Pancreas (tissue), 10 donors: ENCODE results near the gene TRIP10. TPM values are rescaled to one million over a fixed set of nuclear protein-coding genes. Genes with fewer than 3 reads are reported as not detected.
A peak's percentile ranks its signal among the peaks of the same experiment; 100 is the strongest.
"Not testable (repeated sequence)": the region's sequence is repeated elsewhere in the genome, so short reads cannot be mapped to it uniquely, and the experiment has no call there.

ENCODE experiments used
- ATAC-seq, 4 donors: fragments of 200-7000 bp; cut with Tn5 transposase; one replicate each; pipeline versions ENCODE4 v1.8.0 to v1.9.1; 2020; ENCODE audit warnings: mild to moderate bottlenecking in 4 of 4, moderate library complexity in 4 of 4
- DNase-seq, 6 donors: peaks; one replicate each; pipeline ENCODE4 v3.0.0-alpha.2; 2020
- FAIRE-seq: peaks from 2 replicates; lab custom pipeline; 2012; peaks lifted over from hg19 to GRCh38; lab: Jason Lieb, UNC
- H3K27ac ChIP-seq, 4 donors: fragments of 200-600 bp; sonication (generic); 1 replicate in 3 of 4; 2 replicates in 1 of 4; pipeline versions ENCODE4 v1.5.0 to v1.8.0; 2020
- H3K27me3 ChIP-seq, 4 donors: fragments of 200-600 bp; one replicate each; pipeline ENCODE4 v1.8.0; 2021
- H3K36me3 ChIP-seq, 3 donors: fragments of 200-600 bp; sonication (generic) in 1 of 3; one replicate each; pipeline versions ENCODE4 v1.5.0 to v1.8.0; 2020 to 2021
- H3K4me1 ChIP-seq, 3 donors: fragments of 200-600 bp; one replicate each; pipeline ENCODE4 v1.8.0; 2021
- H3K4me3 ChIP-seq, 4 donors: fragments of 200-600 bp; sonication (generic) in 2 of 4; one replicate each; pipeline versions ENCODE4 v1.5.0 to v1.8.0; 2020 to 2021
- H3K9me3 ChIP-seq, 4 donors: fragments of 200-600 bp; one replicate each; pipeline ENCODE4 v1.8.0; 2021
- WGBS, 2 donors: extraction: QIAGEN DNeasy Blood & Tissue Kit; methylation state at CpG; one replicate each; pipeline ENCODE4 v1.1.7; 2013; 5-methylcytosine and 5-hydroxymethylcytosine counted together
- intact Hi-C, 3 donors: fragments of 100-400 bp; cut with DNase I; formaldehyde crosslinking; loops; one replicate each; pipeline versions ENCODE4 v1.11.1 to v1.14.2; 2022
- polyA plus RNA-seq, 2 donors: library from polyadenylated mRNA; stranded (reverse); fragments of 200-250 nt; gene quantifications; one replicate each; pipeline ENCODE4 v1.2.3, GENCODE V29; 2013
- total RNA-seq, 6 donors: library from RNA; stranded (reverse); fragmentation: NEBNext Ultra II Directional in 4 of 6; extraction: Animal tissue kit (Norgen Biotek cat#: 25700) in 4 of 6; gene quantifications; one replicate each; pipeline versions ENCODE4 v1.2.1 to v1.2.4, GENCODE V29; 2021 to 2023
- TF ChIP-seq, protein P1 (sequence below), 4 donors: fragments of 200-600 bp; sonication (generic) in 3 of 4; IDR thresholded peaks; one replicate each; pipeline versions ENCODE4 v1.5.0 to v1.8.0; 2021; ENCODE audit warnings: antibody characterized with exemption in 4 of 4
- donor health status: healthy with polysubstance abuse.
- donor health status: DM: no; HTN: no; CAD: no; lungs with moderate emphysema.
- donor health status: DM: no; HTN: no; CAD: no.
- donor health status: control.
- donor health status: control.
- donor health status: Bipolar disorder and iron deficiency.
- donor health status: DM: yes; HTN: yes; CAD: no.
- donor health status: DM: no; HTN: no; CAD: no.
- donor health status: DM: no; HTN: no; CAD: no.
- donor health status: DM: yes; HTN: yes; CAD: no.

TRIP10 gene
- total and polyA plus RNA-seq, 8 donors = 16.4 to 102 (median 24.8) TPM

DNA sequence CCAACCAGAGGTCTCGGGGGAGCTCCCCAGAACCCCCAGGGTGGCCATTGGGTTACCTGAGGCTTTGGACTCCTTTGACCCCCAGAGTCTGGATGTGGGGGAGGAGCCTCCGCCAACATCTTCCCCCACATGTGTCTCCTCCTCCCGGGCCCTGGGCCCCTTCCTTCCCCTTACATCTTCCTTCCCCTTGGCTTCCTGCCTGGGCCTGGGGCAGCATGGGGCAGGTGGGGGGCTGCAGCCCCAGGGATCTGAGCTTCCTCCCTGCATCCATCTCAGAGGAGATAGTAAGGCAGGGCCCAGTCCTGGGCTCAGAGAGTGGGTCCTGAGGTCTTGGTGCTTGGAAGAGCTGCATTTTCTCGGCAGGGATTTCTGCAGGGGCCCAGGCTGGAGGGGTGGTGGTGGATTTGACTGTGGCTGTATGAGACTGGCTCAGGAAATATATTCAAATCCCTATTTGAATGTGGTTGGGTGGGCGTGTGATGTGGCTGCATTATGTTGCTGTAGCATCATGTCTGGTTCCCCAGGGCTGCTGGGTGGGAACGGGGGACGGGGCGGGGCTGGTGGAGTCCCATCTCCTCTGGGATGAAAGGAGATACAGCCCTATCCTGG, 33.9 kb downstream of the TRIP10 start:
- no peaks in the 10 kb centered on the region for H3K4me1 ChIP-seq
- H3K36me3 ChIP-seq = no peaks in the 10 kb centered on the region
- DNase-seq = no peak
- H3K9me3 ChIP-seq = no peaks in the 10 kb centered on the region
- H3K27me3 ChIP-seq = no peaks in the 10 kb centered on the region
- FAIRE-seq = no peak
- H3K27ac ChIP-seq = no peak overlapping the region
- WGBS, 2 donors = 51 to 64% methylated on average over 8 of the region's 8 CpGs
- intact Hi-C loops = no loop called here
- H3K4me3 ChIP-seq = peak overlapping the region in 1 of 4 donors; percentile 39
- peak in 3 of 4 donors; percentile 20 to 64 (median 40) for ATAC-seq
- TF ChIP-seq, protein P1, sequence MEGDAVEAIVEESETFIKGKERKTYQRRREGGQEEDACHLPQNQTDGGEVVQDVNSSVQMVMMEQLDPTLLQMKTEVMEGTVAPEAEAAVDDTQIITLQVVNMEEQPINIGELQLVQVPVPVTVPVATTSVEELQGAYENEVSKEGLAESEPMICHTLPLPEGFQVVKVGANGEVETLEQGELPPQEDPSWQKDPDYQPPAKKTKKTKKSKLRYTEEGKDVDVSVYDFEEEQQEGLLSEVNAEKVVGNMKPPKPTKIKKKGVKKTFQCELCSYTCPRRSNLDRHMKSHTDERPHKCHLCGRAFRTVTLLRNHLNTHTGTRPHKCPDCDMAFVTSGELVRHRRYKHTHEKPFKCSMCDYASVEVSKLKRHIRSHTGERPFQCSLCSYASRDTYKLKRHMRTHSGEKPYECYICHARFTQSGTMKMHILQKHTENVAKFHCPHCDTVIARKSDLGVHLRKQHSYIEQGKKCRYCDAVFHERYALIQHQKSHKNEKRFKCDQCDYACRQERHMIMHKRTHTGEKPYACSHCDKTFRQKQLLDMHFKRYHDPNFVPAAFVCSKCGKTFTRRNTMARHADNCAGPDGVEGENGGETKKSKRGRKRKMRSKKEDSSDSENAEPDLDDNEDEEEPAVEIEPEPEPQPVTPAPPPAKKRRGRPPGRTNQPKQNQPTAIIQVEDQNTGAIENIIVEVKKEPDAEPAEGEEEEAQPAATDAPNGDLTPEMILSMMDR (IDR thresholded peaks at IDR 0.05) = no peak

DNA sequence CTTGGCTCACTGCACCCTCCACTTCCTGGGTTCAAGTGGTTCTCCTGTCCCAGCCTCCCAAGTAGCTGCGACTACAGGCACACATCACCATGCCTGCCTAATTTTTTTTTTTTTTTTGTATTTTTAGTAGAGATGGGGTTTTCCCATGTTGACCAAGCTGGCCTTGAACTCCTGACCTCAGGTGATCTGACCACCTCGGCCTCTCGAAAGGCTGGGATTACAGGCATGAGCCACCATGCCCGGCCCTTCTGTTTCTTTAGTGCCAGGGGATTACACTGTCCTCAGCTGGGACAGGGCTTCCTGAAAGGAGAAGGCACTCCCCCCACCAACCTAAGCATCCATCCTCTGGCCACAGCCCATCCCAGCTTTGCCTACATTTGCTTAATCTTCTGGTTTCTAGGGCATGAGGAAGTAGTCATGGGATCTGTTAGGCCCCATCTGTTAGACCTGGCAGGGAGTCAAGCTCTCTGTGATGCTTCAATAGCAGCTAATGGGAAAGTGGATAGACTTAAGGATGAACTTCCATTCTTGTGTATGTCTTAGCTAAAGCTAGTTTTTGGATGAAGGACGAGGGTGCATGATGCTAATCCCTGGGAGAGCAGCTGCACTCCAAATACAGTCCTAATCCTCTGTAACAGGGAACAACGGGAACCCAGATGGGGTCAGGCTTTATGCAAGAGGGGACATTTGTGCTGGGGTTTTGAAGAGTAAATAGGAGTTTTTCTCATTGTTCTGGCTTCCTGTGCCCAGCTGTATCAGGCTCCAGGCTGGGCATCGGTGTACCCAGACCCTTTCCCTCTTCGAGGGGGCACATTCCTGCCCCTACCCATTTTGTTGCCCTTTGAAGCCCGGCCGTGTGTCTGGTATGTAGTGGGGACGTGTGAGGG, 35.6 kb downstream of the TRIP10 start:
- Histone ChIP-seq H3K27me3 (no peaks in the 10 kb centered on the region), H3K9me3 (no peaks in the 10 kb centered on the region), H3K4me3 (no peak overlapping the region), H3K27ac (no peak overlapping the region), H3K36me3 (no peaks in the 10 kb centered on the region), H3K4me1 (no peaks in the 10 kb centered on the region)
- intact Hi-C loops = no loop called here
- DNase-seq = no peak
- FAIRE-seq = no peak
- TF ChIP-seq, protein P1 (IDR thresholded peaks at IDR 0.05) = no peak
- WGBS, 2 donors = 62 to 78% methylated on average over 11 of the region's 11 CpGs
- ATAC-seq = peak in 1 of 4 donors; percentile 49

DNA sequence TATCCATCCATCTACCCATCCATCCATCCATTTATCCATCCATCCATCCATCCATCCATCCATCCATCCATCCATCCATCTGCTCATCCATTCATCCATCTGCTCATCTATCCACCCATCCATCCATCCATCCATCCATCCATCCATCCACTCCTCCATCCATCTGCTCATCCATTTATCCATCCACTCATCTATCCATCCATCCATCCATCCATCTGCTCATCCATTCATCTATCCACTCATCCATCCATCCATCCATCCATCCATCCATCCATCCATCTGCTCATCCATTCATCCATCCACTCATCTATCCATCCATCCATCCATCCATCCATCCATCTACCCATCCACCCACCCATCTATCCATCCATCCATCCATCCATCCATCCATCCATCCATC, 36.6 kb downstream of the TRIP10 start:
- H3K27me3 ChIP-seq, intact Hi-C loops, DNase-seq, H3K27ac ChIP-seq, FAIRE-seq, H3K4me1 ChIP-seq, ATAC-seq, H3K4me3 ChIP-seq, H3K9me3 ChIP-seq, H3K36me3 ChIP-seq: not testable (repeated sequence)

DNA sequence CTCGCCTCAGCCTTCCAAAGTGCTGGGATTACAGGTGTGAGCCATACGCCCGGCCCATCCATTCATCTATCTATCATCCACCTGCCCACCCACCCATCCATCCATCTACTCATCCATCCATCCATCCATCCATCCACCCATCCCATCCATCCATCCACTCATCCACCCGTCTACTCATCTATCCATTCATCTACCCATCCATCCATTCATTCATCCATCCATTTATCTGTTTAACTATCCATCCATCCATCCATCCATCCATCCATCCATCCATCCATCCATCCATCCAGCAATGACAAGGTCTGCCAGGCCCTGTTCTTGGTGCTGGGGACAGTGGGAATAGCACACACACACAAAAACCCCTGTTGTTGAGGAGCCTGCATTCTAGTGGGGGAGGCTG, 37.5 kb downstream of the TRIP10 start:
- H3K27me3 ChIP-seq = no peaks in the 10 kb centered on the region
- FAIRE-seq = no peak
- no peak for ATAC-seq
- intact Hi-C loops = no loop called here
- H3K27ac ChIP-seq = no peak overlapping the region
- no peak for DNase-seq
- no peaks in the 10 kb centered on the region for H3K9me3 ChIP-seq
- TF ChIP-seq, protein P1 (IDR thresholded peaks at IDR 0.05) = no peak
- H3K4me3 ChIP-seq = no peak overlapping the region
- 70 to 85% methylated on average over 4 of the region's 4 CpGs for WGBS, 2 donors
- no peaks in the 10 kb centered on the region for H3K36me3 ChIP-seq
- H3K4me1 ChIP-seq = no peaks in the 10 kb centered on the region

DNA sequence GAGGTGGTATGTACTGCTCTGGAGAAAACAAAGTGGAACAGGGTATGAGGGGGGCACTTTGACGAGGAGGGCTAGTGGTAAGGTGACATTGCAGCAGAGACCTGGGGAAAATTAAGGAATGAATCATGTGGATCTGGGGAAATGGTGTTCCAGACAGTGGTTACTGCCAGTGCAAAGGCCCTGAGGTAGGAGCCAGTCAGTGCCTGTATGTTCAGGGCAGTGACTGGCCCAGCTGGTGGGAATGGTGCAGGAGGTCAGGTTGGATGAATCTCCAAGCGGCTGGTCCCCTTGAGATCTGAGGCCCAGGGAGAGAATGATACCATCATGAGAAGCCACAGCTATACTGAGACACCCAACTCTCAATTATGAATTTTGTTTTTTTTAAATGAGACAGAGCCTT, 38.0 kb downstream of the TRIP10 start:
- Histone ChIP-seq H3K4me1 (no peaks in the 10 kb centered on the region), H3K36me3 (no peaks in the 10 kb centered on the region), H3K4me3 (no peak overlapping the region), H3K27ac (no peak overlapping the region), H3K27me3 (no peaks in the 10 kb centered on the region), H3K9me3 (no peaks in the 10 kb centered on the region)
- TF ChIP-seq, protein P1 (IDR thresholded peaks at IDR 0.05) = no peak
- FAIRE-seq (no peak), DNase-seq (no peak), ATAC-seq (no peak)
- 81 to 86% methylated on average over 2 of the region's 2 CpGs for WGBS, 2 donors
- intact Hi-C loops = no loop called here
